PC-3 (cell line): ENCODE measurements around the gene TIAM1. TPM values are rescaled to one million over a fixed set of nuclear protein-coding genes. Genes with fewer than 3 reads are reported as not detected.

Experiments
- ATAC-seq: fragments of 200-7000 bp; cut with Tn5 transposase; 2 replicates; pipeline ENCODE4 v1.9.1; 2020; ENCODE audit warnings: mild to moderate bottlenecking, moderate library complexity
- BruUV-seq: library from RNA; stranded (reverse); fragments of 400-500 nt; replicated peaks from 2 replicates; lab custom pipeline; 2021; lab: Mats Ljungman, UMichigan
- CTCF ChIA-PET: fragments of 300-600 bp; sonication (Branson Sonifier 250); formaldehyde crosslinking; loops from one replicate; lab custom pipeline; 2022; ENCODE audit warnings: antibody characterized with exemption; lab: Charles Lee
- POLR2A ChIA-PET: fragments of 300-600 bp; sonication (Branson Sonifier 250); formaldehyde crosslinking; loops from one replicate; lab custom pipeline; 2022; ENCODE audit warnings: antibody characterized with exemption; ENCODE audit not compliant: unreplicated experiment; lab: Charles Lee
- DNase-seq: peaks from one replicate; pipeline ENCODE4 v3.0.0-alpha.2; 2015
- H2AFZ ChIP-seq: fragments of 300-600 bp; sonication (generic); 2 replicates; pipeline ENCODE4 v1.6.0; 2016; ENCODE audit warnings: antibody characterized with exemption, low read length
- H3F3A ChIP-seq: fragments of 300-600 bp; sonication (generic); one replicate; pipeline ENCODE4 v1.6.0; 2017; ENCODE audit warnings: antibody characterized with exemption, low read length, control low read depth, mild to moderate bottlenecking; ENCODE audit not compliant: unreplicated experiment
- H3K27ac ChIP-seq: fragments of 300-600 bp; sonication (generic); 2 replicates; pipeline ENCODE4 v1.5.1; 2016; ENCODE audit warnings: mild to moderate bottlenecking, low read length
- H3K27me3 ChIP-seq: fragments of 300-600 bp; sonication (generic); 2 replicates; pipeline ENCODE4 v1.6.1; 2016; ENCODE audit warnings: low read length, mixed read lengths
- H3K36me3 ChIP-seq: fragments of 300-600 bp; sonication (generic); 2 replicates; pipeline ENCODE4 v1.6.1; 2016; ENCODE audit warnings: low read depth, mixed run types, low read length, mixed read lengths
- H3K4me1 ChIP-seq: fragments of 300-600 bp; sonication (generic); 2 replicates; pipeline ENCODE4 v1.5.1; 2016; ENCODE audit warnings: low read length; ENCODE audit not compliant: insufficient read depth
- H3K4me2 ChIP-seq: fragments of 300-600 bp; sonication (generic); 2 replicates; pipeline ENCODE4 v1.6.0; 2016; ENCODE audit warnings: low read length
- H3K4me3 ChIP-seq: fragments of 300-600 bp; sonication (generic); 2 replicates; pipeline ENCODE4 v1.5.1; 2016; ENCODE audit warnings: mild to moderate bottlenecking, low read length, mixed read lengths
- H3K79me2 ChIP-seq: fragments of 300-600 bp; sonication (generic); 2 replicates; pipeline ENCODE4 v1.6.1; 2017; ENCODE audit warnings: low read length, mixed read lengths
- H3K9ac ChIP-seq: fragments of 300-600 bp; sonication (generic); 2 replicates; pipeline ENCODE4 v1.6.0; 2016; ENCODE audit warnings: mild to moderate bottlenecking, low read length
- H3K9me2 ChIP-seq: fragments of 300-600 bp; sonication (generic); replicated peaks from 2 replicates; pipeline ENCODE4 v1.6.1; 2016; ENCODE audit warnings: mixed run types, low read length, mixed read lengths
- H3K9me3 ChIP-seq: fragments of 300-600 bp; sonication (generic); 2 replicates; pipeline ENCODE4 v1.6.1; 2016; ENCODE audit warnings: low read length, mixed read lengths
- H4K20me1 ChIP-seq: fragments of 300-600 bp; sonication (generic); 2 replicates; pipeline ENCODE4 v1.6.1; 2016; ENCODE audit warnings: low read length, mixed read lengths
- EZH2 ChIP-seq: fragments of 300-600 bp; sonication (generic); IDR thresholded peaks from one replicate; pipeline ENCODE4 v1.6.1; 2017; ENCODE audit warnings: antibody characterized with exemption, mild to moderate bottlenecking, low read length; ENCODE audit not compliant: unreplicated experiment
- EZH2phosphoT487 ChIP-seq: fragments of 300-600 bp; sonication (generic); IDR thresholded peaks from 2 replicates; pipeline ENCODE4 v1.6.1; 2018; ENCODE audit warnings: mild to moderate bottlenecking, antibody characterized with exemption, low read length, borderline replicate concordance
- intact Hi-C: fragments of 100-400 bp; cut with micrococcal nuclease; formaldehyde crosslinking; loops from 2 replicates; pipeline ENCODE4 v1.9.0; 2023
- total RNA-seq: library from RNA; depleted of rRNA; stranded (reverse); fragments of >200 nt; gene quantifications from 2 replicates; pipeline ENCODE4 v1.2.3, GENCODE V29; 2014
- TF ChIP-seq, protein P1 (sequence below): fragments of 300-600 bp; sonication (generic); conservative IDR thresholded peaks from 2 replicates; pipeline ENCODE4 v1.5.1; 2017; ENCODE audit warnings: antibody characterized with exemption, low read depth, mild to moderate bottlenecking, low read length

TIAM1 gene
- total RNA-seq, 1 experiment from 2014 or later: 19.1 TPM

DNA sequence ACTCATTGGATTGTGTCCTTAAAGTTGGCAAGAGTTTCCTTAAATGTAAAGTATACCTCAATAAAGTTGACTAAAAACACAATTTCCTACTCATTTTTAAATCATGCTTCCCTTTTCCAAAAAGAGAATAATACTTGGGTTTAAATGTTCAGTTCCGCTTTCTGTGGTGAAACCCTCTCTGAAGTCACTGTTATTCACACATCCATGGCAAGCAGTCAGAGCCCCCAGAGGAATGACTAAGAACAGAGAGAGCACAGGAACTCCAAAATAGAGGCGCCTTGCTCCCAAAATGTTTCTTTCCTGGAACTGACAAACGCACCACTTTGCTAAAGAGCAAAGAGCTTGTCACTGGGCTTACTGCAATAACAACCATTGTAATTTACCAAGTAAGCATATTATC is 142.5 kb downstream of the TIAM1 start:
- no peak overlapping the region for H3K27ac ChIP-seq
- H3F3A ChIP-seq: no peaks in the 10 kb centered on the region
- no peak overlapping the region for H3K4me3 ChIP-seq
- no peak overlapping the region for H2AFZ ChIP-seq
- no peaks in the 10 kb centered on the region for H3K36me3 ChIP-seq
- intact Hi-C loops: no loop called here
- no peaks in the 10 kb centered on the region for H3K9me2 ChIP-seq
- POLR2A ChIA-PET: no interaction called here
- H3K4me1 ChIP-seq: peaks cover 15% of the 10 kb centered on the region
- H3K9me3 ChIP-seq: no peaks in the 10 kb centered on the region
- no peaks in the 10 kb centered on the region for H3K79me2 ChIP-seq
- BruUV-seq: no TSS peak
- CTCF ChIA-PET: no interaction called here
- H4K20me1 ChIP-seq: no peaks in the 10 kb centered on the region
- DNase-seq: no peak
- TF ChIP-seq, protein P1, sequence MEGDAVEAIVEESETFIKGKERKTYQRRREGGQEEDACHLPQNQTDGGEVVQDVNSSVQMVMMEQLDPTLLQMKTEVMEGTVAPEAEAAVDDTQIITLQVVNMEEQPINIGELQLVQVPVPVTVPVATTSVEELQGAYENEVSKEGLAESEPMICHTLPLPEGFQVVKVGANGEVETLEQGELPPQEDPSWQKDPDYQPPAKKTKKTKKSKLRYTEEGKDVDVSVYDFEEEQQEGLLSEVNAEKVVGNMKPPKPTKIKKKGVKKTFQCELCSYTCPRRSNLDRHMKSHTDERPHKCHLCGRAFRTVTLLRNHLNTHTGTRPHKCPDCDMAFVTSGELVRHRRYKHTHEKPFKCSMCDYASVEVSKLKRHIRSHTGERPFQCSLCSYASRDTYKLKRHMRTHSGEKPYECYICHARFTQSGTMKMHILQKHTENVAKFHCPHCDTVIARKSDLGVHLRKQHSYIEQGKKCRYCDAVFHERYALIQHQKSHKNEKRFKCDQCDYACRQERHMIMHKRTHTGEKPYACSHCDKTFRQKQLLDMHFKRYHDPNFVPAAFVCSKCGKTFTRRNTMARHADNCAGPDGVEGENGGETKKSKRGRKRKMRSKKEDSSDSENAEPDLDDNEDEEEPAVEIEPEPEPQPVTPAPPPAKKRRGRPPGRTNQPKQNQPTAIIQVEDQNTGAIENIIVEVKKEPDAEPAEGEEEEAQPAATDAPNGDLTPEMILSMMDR: no peak
- no peak for TF ChIP-seq EZH2
- TF ChIP-seq EZH2phosphoT487: no peak
- H3K4me2 ChIP-seq: no peak overlapping the region
- no peak for ATAC-seq
- no peaks in the 10 kb centered on the region for H3K27me3 ChIP-seq
- no peak overlapping the region for H3K9ac ChIP-seq

DNA sequence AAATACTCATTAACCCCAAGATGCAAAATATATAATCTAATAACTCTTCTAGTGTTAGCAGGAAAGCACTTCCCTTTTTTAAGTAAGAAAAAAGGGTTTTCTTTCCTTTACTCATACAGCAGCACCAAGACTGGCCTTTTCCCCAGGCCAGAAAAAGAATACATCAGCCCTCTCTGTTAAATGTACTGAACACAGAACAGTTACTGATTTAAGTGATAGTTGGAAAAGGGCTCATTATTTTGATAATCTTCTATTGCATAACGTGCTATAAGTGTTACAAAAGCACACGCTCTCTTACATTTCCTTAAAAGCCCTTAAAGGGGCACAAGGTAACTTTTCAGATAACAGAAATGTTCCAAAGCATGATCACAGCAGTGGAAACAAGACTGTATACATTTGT is 142.9 kb downstream of the TIAM1 start:
- H3K27ac ChIP-seq: no peak overlapping the region
- POLR2A ChIA-PET: no interaction called here
- no peak overlapping the region for H3K4me2 ChIP-seq
- H3K4me3 ChIP-seq: no peak overlapping the region
- H3K27me3 ChIP-seq: no peaks in the 10 kb centered on the region
- DNase-seq: no peak
- ATAC-seq: no peak
- H3K9ac ChIP-seq: no peak overlapping the region
- H2AFZ ChIP-seq: no peak overlapping the region
- H3K9me2 ChIP-seq: no peaks in the 10 kb centered on the region
- no peak for TF ChIP-seq EZH2phosphoT487
- TF ChIP-seq, protein P1: no peak
- TF ChIP-seq EZH2: no peak
- H3K9me3 ChIP-seq: no peaks in the 10 kb centered on the region
- H3K4me1 ChIP-seq: peaks cover 15% of the 10 kb centered on the region
- no peaks in the 10 kb centered on the region for H3K36me3 ChIP-seq
- intact Hi-C loops: no loop called here
- no peaks in the 10 kb centered on the region for H3K79me2 ChIP-seq
- H4K20me1 ChIP-seq: no peaks in the 10 kb centered on the region
- H3F3A ChIP-seq: no peaks in the 10 kb centered on the region
- BruUV-seq: no TSS peak
- CTCF ChIA-PET: no interaction called here

DNA sequence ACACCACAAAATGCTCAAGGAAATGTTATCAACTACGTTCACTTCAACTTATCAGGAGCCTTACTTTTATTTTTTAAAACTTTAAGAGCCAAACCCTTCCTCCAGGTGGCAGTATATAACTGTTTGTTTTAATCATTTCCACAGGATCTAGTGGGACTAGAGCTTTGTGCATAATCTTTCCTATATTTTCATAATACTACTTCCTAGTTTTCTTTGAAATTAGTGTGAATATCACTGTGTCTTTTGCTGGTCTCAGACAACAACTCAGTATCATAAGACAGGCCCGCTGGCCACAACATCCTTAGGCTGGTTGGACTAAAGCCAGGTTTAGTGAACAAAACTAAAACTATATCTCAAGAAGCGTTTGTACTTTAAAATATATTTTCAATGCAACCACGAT is 145.5 kb downstream of the TIAM1 start:
- no peaks in the 10 kb centered on the region for H4K20me1 ChIP-seq
- H3K4me3 ChIP-seq: no peak overlapping the region
- no peak overlapping the region for H2AFZ ChIP-seq
- ChIA-PET CTCF (interaction anchor here (0.6 to 1.0 kb wide), 4 partner anchors 100 to 1005 kb away, joined by 3 to 8 read pairs (median 5); no protein-coding TSS in a partner anchor), POLR2A (no interaction called here)
- no peaks in the 10 kb centered on the region for H3K9me3 ChIP-seq
- peaks cover 28% of the 10 kb centered on the region for H3K4me1 ChIP-seq
- DNase-seq (peak; percentile 85), ATAC-seq (peak; percentile 40)
- H3K9me2 ChIP-seq: no peaks in the 10 kb centered on the region
- intact Hi-C loops: loop anchor here (1.0 kb wide), 3 partner anchors 149 to 406 kb away; no protein-coding TSS in a partner anchor
- no peak for TF ChIP-seq EZH2phosphoT487
- TF ChIP-seq, protein P1: peak; percentile 87
- no peak overlapping the region for H3K27ac ChIP-seq
- H3K4me2 ChIP-seq: peak overlapping the region; percentile 21
- H3K79me2 ChIP-seq: no peaks in the 10 kb centered on the region
- no TSS peak for BruUV-seq
- no peak overlapping the region for H3K9ac ChIP-seq
- H3F3A ChIP-seq: no peaks in the 10 kb centered on the region
- H3K27me3 ChIP-seq: no peaks in the 10 kb centered on the region
- no peaks in the 10 kb centered on the region for H3K36me3 ChIP-seq
